Measurements from ENCODE around the gene GNG5. TPM values are rescaled to one million over a fixed set of nuclear protein-coding genes. Genes with fewer than 3 reads are reported as not detected.

Gene GNG5
- total and polyA plus RNA-seq, 2 donors (not counting 3 experiments of a cell fraction or from before 2014, with no cell fraction given) = 145 to 175 TPM

GRCh38 chr1:84467298-84467697, 39.1 kb downstream of the GNG5 start:
- no peak for TF ChIP-seq POLR2AphosphoS5 (IDR thresholded peaks at IDR 0.05; ENCODE audit: insufficient read depth, low read depth, low read length)
- no peak for TF ChIP-seq JUN (IDR thresholded peaks at IDR 0.05; ENCODE audit: borderline replicate concordance, insufficient read depth, insufficient read length, low read depth)
- TF ChIP-seq GATA2 (IDR thresholded peaks at IDR 0.05; ENCODE audit: insufficient read depth, insufficient read length, low read depth, low read length) = no peak
- intact Hi-C loops (cut with micrococcal nuclease) = no loop called here
- H3K9ac ChIP-seq (replicated peaks; ENCODE audit: extremely low read depth, insufficient read depth, low read length) = no peak overlapping the region
- H3K36me3 ChIP-seq (ENCODE audit: control insufficient read depth in 2 of 2, extremely low read depth in 1 of 2, insufficient read depth in 2 of 2, low read length in 2 of 2) = no peaks in the 10 kb centered on the region
- H3K4me1 ChIP-seq (ENCODE audit: control insufficient read depth, extremely low read depth, insufficient read depth, low read length) = no peaks in the 10 kb centered on the region
- H3K79me2 ChIP-seq (ENCODE audit: control insufficient read depth, insufficient read depth, low read length) = no peaks in the 10 kb centered on the region
- BruUV-seq (replicated peaks) = no TSS peak
- no peaks in the 10 kb centered on the region for H3K9me3 ChIP-seq (replicated peaks; ENCODE audit: control insufficient read depth, insufficient read depth, low read length)
- no peak overlapping the region for H2AFZ ChIP-seq (ENCODE audit: low read depth, low read length)
- peaks cover 10 to 29% of the 10 kb centered on the region in 2 experiments for H3K27me3 ChIP-seq (ENCODE audit: control insufficient read depth in 2 of 2, insufficient read depth in 2 of 2, low read length in 2 of 2)
- no peak overlapping the region for H3K4me2 ChIP-seq (ENCODE audit: insufficient read depth, low read length)
- no peak overlapping the region for H3K4me3 ChIP-seq (replicated peaks in 1 of 3; ENCODE audit: insufficient read depth in 1 of 3, low read depth in 1 of 3, low read length in 3 of 3)
- FAIRE-seq (no peak), DNase-seq (ENCODE audit: low read depth, low spot score) (no peak)
- ChIA-PET POLR2A (no interaction called here), CTCF (interaction anchor here (1.3 to 1.5 kb wide), 2 partner anchors 25 to 326 kb away, joined by 4 to 5 read pairs; no protein-coding TSS in a partner anchor)
- H3K27ac ChIP-seq (ENCODE audit: insufficient read depth, low read depth, low read length) = no peak overlapping the region
- dilution Hi-C loops (cut with MboI; ENCODE audit: extremely low pct_ligation_motif_present, low sequenced_read_pairs) = no loop called here
- no peaks in the 10 kb centered on the region for H4K20me1 ChIP-seq (replicated peaks; ENCODE audit: control insufficient read depth, extremely low read depth, insufficient read depth, low read length)
- no peaks in the 10 kb centered on the region for H3K9me1 ChIP-seq (replicated peaks; ENCODE audit: control insufficient read depth, extremely low read depth, insufficient read depth, low read length)

GRCh38 chr1:84462118-84462517, 44.3 kb downstream of the GNG5 start:
- no peak for DNase-seq (ENCODE audit: low read depth, low spot score)
- FAIRE-seq = no peak
- Histone ChIP-seq H3K79me2 (ENCODE audit: control insufficient read depth, insufficient read depth, low read length) (no peaks in the 10 kb centered on the region), H2AFZ (ENCODE audit: low read depth, low read length) (no peak overlapping the region), H3K9me3 (replicated peaks; ENCODE audit: control insufficient read depth, insufficient read depth, low read length) (no peaks in the 10 kb centered on the region), H3K9ac (replicated peaks; ENCODE audit: extremely low read depth, insufficient read depth, low read length) (no peak overlapping the region), H3K36me3 (ENCODE audit: control insufficient read depth in 2 of 2, extremely low read depth in 1 of 2, insufficient read depth in 2 of 2, low read length in 2 of 2) (no peaks in the 10 kb centered on the region), H3K4me3 (replicated peaks in 1 of 3; ENCODE audit: insufficient read depth in 1 of 3, low read depth in 1 of 3, low read length in 3 of 3) (no peak overlapping the region), H3K4me2 (ENCODE audit: insufficient read depth, low read length) (no peak overlapping the region), H4K20me1 (replicated peaks; ENCODE audit: control insufficient read depth, extremely low read depth, insufficient read depth, low read length) (no peaks in the 10 kb centered on the region), H3K27ac (ENCODE audit: insufficient read depth, low read depth, low read length) (no peak overlapping the region), H3K9me1 (replicated peaks; ENCODE audit: control insufficient read depth, extremely low read depth, insufficient read depth, low read length) (no peaks in the 10 kb centered on the region), H3K4me1 (ENCODE audit: control insufficient read depth, extremely low read depth, insufficient read depth, low read length) (no peaks in the 10 kb centered on the region), H3K27me3 (ENCODE audit: control insufficient read depth in 2 of 2, insufficient read depth in 2 of 2, low read length in 2 of 2) (peaks cover 15 to 23% of the 10 kb centered on the region in 2 experiments)
- dilution Hi-C loops (cut with MboI; ENCODE audit: extremely low pct_ligation_motif_present, low sequenced_read_pairs) = no loop called here
- CTCF ChIA-PET = no interaction called here
- BruUV-seq (replicated peaks) = no TSS peak
- POLR2A ChIA-PET = no interaction called here
- intact Hi-C loops (cut with micrococcal nuclease) = no loop called here
- TF ChIP-seq POLR2AphosphoS5 (IDR thresholded peaks at IDR 0.05; ENCODE audit: insufficient read depth, low read depth, low read length) (no peak), FOS (IDR thresholded peaks at IDR 0.05; ENCODE audit: borderline replicate concordance, insufficient read depth, low read length) (no peak), JUN (IDR thresholded peaks at IDR 0.05; ENCODE audit: borderline replicate concordance, insufficient read depth, insufficient read length, low read depth) (no peak), POLR2A (IDR thresholded peaks at IDR 0.05; ENCODE audit: low read depth, low read length) (no peak), MYC (IDR thresholded peaks at IDR 0.05; ENCODE audit: low read depth, low read length) (no peak), CTCF (IDR thresholded peaks at IDR 0.05; ENCODE audit: extremely low read depth in 1 of 2, insufficient read depth in 1 of 2, low read depth in 1 of 2, low read length in 2 of 2) (no peak), MAX (IDR thresholded peaks at IDR 0.05; ENCODE audit: insufficient read depth, insufficient read length) (no peak)
